GM12891 (cell line): Measurements from ENCODE around the gene ITGBL1.

ENCODE experiments used
- DNase-seq: peaks from one replicate; pipeline ENCODE4 v3.0.0; 2011; ENCODE audit warnings: low spot score; ENCODE audit not compliant: insufficient read length
- FAIRE-seq: peaks from 2 replicates; lab custom pipeline; 2011; peaks lifted over from hg19 to GRCh38; lab: Jason Lieb, UNC
- PAX5 ChIP-seq: IDR thresholded peaks from 2 replicates; pipeline ENCODE4 v1.6.1; 2011; ENCODE audit warnings: low read length, moderate library complexity, mild to moderate bottlenecking; ENCODE audit not compliant: insufficient read depth, severe bottlenecking
- POLR2A ChIP-seq: IDR thresholded peaks from 2 replicates; pipeline ENCODE4 v1.6.1; 2011; ENCODE audit warnings: low read depth, low read length, control low read depth
- POLR2AphosphoS5 ChIP-seq: IDR thresholded peaks from 2 replicates; pipeline ENCODE4 v1.6.1; 2011; ENCODE audit warnings: low read depth, low read length, control low read depth
- POU2F2 ChIP-seq: IDR thresholded peaks from 2 replicates; pipeline ENCODE4 v1.6.1; 2011; ENCODE audit warnings: low read depth, mild to moderate bottlenecking, control low read depth, low read length, moderate library complexity
- SPI1 ChIP-seq: IDR thresholded peaks from 2 replicates; pipeline ENCODE4 v1.6.1; 2011; ENCODE audit warnings: low read depth, low read length, control low read depth
- TAF1 ChIP-seq: IDR thresholded peaks from 2 replicates; pipeline ENCODE4 v1.6.1; 2011; ENCODE audit warnings: low read depth, low read length, control low read depth

Gene ITGBL1

GRCh38 chr13:101417501-101417900 is 35.0 kb upstream of the ITGBL1 start:
- DNase-seq, result no peak
- FAIRE-seq, result no peak
- TF ChIP-seq PAX5 (no peak), POLR2A (no peak), TAF1 (no peak), SPI1 (no peak), POLR2AphosphoS5 (no peak), POU2F2 (no peak)

GRCh38 chr13:101423872-101424271 is 28.6 kb upstream of the ITGBL1 start:
- DNase-seq, result no peak
- TF ChIP-seq POLR2A, result no peak
- no peak for TF ChIP-seq PAX5
- no peak for TF ChIP-seq POLR2AphosphoS5
- no peak for FAIRE-seq

- DNase-seq (no peak), FAIRE-seq (no peak)
- no peak for TF ChIP-seq POLR2A
- TF ChIP-seq PAX5, result no peak
Observed at GRCh38 chr13:101424381-101425155, 27.9 kb upstream of the ITGBL1 start.

GRCh38 chr13:101425156-101425471 is 27.4 kb upstream of the ITGBL1 start:
- FAIRE-seq (no peak), DNase-seq (no peak)
- no peak for TF ChIP-seq POLR2A
- TF ChIP-seq POLR2AphosphoS5, result no peak
- no peak for TF ChIP-seq TAF1
- no peak for TF ChIP-seq PAX5
- no peak for TF ChIP-seq SPI1
- no peak for TF ChIP-seq POU2F2

- DNase-seq, result no peak
- FAIRE-seq, result no peak
- TF ChIP-seq SPI1 (peak; percentile 38; the same call in 1 of the 2 replicates), POLR2AphosphoS5 (no peak), TAF1 (no peak), PAX5 (no peak)
Observed at GRCh38 chr13:101425623-101426022, 26.9 kb upstream of the ITGBL1 start.

- DNase-seq, result no peak
- FAIRE-seq, result no peak
- TF ChIP-seq POLR2AphosphoS5 (no peak), POU2F2 (no peak), TAF1 (no peak), PAX5 (no peak), POLR2A (no peak), SPI1 (no peak)
Observed at GRCh38 chr13:101429733-101430132, 22.7 kb upstream of the ITGBL1 start.

GRCh38 chr13:101433895-101434294 is 18.6 kb upstream of the ITGBL1 start:
- TF ChIP-seq PAX5 (no peak), POU2F2 (no peak), TAF1 (no peak), POLR2AphosphoS5 (no peak), SPI1 (no peak), POLR2A (no peak)
- DNase-seq (no peak), FAIRE-seq (no peak)

- DNase-seq (no peak), FAIRE-seq (no peak)
- TF ChIP-seq SPI1 (no peak), PAX5 (no peak), POU2F2 (no peak), TAF1 (no peak), POLR2A (no peak), POLR2AphosphoS5 (no peak)
Observed at GRCh38 chr13:101434486-101434885, 18.0 kb upstream of the ITGBL1 start.

- DNase-seq (no peak), FAIRE-seq (no peak)
- TF ChIP-seq TAF1 (no peak), POLR2A (no peak), POLR2AphosphoS5 (no peak), PAX5 (no peak), POU2F2 (no peak), SPI1 (no peak)
Observed at GRCh38 chr13:101447852-101448251, 4.6 kb upstream of the ITGBL1 start.

- no peak for FAIRE-seq
- DNase-seq, result no peak
Observed at GRCh38 chr13:101449790-101450748, 2.4 kb upstream of the ITGBL1 start.

More at GRCh38 chr13:101449790-101450748, 2.4 kb upstream of the ITGBL1 start:
- no peak for TF ChIP-seq POU2F2
- TF ChIP-seq SPI1, result no peak
- no peak for TF ChIP-seq TAF1
- no peak for TF ChIP-seq PAX5
- no peak for TF ChIP-seq POLR2AphosphoS5
- TF ChIP-seq POLR2A, result no peak
